SHP77 treated with DMSO at 0.1 percent for 48 hours (cell line): ENCODE results near the gene FRMD5.
A peak's percentile ranks its signal among the peaks of the same experiment; 100 is the strongest.
"Not testable (repeated sequence)": the region's sequence is repeated elsewhere in the genome, so short reads cannot be mapped to it uniquely, and the experiment has no call there.

Experiments used
- DNase-seq: peaks from one replicate; lab custom pipeline; 2025; lab: John Stamatoyannopoulos, UW

Gene FRMD5

DNA sequence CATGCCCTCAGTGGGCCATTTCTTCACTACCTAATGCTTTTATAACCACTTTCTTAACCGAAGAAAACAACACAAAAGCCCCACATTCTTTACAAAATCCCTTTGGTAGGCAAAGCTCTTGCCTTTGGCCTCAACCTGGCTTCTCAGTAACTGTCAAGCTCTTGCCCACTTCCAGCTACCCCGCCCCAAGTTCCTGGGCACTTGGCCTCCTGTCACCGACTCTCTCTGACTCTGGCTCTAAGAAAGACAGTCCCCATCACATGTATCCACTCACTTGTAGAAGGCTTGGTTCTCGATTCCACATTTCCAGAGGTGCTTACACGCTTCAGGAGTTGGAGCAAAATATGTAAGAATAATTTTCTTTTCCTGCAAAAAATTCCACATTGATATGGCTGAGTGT is 307.2 kb downstream of the FRMD5 start:
- no peak for DNase-seq

DNA sequence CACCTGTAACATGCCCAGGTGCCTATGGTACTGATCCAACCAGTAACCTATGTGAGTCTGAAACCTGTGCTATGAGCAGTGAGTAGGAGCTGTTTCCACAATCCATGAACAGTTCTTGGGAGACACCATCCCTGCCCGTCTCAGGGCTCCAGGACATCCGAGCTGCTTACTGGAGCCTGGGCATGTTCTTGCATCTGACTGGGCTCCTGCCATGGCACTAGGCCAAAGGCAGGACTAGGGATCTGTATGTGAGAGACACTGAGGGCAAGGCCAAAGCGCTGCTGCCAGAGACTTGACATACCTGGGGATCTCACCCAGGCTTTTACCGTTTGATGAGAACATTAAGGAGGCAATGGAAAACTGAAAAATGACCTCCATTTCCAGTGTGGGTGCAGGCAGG is 308.5 kb downstream of the FRMD5 start:
- no peak for DNase-seq

DNA sequence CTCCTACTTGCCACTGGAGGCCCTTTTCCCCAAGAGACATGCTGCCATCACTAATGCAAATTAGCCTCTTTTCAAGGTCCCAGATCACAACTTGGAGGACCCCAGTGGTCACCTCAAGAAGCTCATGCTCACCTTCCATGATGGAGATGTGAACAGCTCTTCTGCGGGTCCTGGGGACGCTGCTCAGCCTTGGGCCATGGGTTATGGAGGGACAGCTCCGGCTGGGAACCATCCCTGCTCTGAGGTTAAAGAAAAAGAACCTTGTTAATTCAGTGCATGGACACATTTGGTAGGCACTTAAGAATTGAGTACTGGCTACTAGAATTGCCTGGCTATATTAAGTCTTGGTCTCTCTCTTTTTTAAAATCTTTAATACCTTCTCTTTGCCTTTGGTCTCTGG is 311.5 kb downstream of the FRMD5 start:
- no peak for DNase-seq

DNA sequence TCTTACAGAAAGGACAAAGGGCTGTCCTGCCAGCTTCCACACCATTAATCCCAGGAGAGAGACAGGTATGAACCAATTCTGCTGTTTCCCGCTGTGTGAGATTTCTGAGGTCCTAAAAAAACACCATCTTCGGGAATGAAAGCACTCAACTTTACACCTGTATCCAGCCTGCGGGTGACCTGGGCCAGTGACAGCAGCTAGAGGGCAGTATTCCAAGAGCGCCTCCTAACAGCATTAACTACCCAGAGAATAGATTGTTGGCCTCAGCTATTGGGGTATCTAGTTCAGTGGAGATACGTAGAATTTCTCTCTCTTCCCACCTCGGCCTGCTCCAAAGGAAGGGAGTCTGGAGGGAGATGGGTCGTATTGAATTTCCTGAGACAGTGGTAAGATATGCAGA is 313.1 kb downstream of the FRMD5 start:
- peak; percentile 6 for DNase-seq

DNA sequence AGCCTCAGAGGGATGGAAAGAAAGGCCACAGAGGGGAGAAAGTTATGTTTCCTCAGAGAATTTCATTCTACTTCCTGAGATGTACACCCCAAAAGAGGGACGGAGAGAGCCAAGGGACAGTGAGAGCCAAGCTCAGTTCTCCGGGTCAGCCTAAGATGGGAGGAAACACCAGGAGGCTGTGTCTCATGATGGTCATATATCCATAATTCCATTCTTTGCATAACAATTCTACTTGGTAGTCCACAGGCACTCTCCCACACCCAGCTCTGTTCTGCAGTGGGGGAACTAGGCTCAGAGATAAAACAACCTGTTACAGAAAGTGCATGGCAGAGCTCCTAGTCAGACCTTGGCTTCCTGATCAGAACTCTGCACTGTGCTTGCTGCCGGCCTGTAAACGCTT is 313.8 kb downstream of the FRMD5 start:
- no peak for DNase-seq

DNA sequence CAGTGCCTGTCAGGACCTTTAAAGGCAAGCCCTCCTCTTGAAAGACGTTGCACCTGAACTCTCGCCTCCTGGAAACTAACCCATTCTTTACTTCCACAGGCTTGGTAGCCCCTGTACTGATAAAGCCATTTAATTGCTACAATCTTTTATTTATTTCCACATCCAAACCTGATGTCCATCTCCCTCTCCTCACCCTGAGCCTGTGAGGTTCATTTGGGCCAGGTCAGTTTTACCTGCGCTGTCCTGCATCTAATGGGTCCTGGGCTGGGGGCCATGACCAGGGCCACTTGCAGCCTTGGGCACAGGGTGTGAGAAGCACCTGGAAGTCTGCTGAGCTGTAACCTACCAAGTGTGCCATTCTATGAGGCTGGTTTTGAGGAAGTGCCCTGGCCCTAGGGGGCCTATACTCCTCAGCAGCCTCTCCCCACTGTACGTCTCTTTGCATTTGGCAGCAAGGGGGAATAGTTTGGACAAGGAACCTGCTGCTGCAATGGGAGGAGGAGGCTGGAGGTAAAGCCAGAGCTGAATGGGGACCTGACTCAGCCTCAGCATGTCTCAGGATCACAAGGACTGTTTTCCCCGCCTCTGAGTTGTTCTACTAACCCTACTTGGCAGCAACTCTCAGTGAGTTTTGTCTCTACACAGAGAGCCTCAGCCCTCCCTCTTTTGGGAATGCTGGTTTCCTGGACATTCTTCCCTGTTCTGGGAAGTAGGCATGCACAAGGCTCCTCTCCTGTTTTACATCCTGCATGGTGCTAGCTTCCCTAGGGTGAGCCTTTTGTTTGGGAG is 314.5 kb downstream of the FRMD5 start:
- no peak for DNase-seq

DNA sequence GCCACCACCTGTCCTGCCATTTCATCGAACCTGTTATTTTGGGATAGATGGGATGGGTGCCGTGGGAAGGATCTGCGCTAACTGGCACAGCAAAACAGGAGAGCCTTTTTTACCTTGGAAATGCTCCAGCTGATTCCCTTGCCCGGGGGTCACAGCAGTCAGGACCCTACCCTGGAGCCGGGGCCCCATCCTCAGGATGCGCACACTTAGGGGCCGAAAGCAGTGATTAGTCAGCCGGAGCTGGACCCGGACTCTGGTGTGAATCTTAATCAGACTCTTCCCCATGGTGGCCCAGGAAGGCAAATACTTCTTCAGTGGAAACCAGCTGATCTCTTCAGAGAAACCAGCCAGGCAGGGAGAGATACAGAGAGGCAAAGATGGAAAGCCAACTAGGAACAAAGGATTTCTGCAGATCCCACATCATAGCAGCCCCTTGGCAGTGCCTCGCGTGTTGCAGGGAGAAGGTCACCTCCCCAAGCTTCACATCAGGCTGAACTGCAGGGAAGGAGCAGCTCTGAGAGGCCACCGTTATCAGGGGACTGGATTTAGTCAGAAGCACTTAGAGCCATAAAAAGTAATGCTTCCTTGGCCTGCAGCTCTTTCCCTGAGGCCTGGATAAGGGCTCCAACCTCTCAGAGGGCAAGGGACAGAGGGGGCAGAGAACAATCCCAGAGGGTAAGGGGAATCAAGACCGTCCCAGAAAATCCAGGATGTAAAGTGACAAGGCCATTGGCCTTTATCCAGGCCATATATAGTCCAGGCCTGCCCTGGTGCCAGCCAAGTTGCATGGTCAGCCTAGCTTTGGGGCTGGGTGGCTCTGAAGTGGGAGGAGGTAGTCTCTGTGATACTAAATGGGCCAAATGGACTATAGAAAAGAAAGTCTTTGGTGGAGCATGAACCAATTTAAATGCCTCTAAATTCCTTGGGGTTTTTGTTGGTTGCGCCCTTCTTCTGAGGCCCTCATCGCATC is 315.4 kb downstream of the FRMD5 start:
- no peak for DNase-seq

DNA sequence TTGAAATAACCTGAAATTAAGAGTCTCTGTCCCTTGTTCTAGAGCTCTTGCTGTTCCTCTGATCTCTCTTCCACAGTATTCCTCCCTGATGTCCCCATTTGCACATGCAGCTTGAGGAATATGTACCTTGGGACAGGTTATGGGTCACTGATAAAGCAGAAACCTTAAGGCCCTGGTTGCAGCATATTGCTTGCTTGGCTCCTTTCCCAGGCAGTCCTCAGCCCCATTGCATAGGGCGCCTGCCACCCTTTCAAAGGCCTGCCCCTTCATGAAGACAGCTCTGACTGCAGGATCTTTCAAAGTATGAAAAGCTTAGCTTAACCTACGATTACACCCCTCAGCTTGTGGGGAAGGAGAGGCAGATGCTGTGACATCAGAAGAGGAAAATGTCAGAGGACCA is 316.6 kb downstream of the FRMD5 start:
- no peak for DNase-seq

DNA sequence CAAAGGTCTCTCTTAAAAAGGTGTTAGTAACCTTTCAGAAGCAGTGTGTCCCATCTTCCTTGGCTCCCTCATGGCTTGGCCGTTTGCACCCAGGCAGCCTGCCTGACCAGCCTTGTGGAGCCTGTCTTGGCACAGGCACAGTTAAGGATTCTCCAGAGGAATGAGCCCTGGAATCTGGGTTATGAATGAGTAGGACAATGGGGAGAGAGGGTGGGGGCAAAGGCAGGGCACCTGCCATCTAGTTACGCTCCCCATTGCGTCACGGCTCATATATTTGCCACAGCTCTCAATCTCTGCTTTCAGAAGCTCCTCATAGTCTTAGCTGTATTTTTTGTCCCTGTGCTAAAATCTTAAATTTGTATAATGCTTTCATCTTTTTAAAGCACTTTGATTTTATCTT is 317.7 kb downstream of the FRMD5 start:
- DNase-seq = no peak

DNA sequence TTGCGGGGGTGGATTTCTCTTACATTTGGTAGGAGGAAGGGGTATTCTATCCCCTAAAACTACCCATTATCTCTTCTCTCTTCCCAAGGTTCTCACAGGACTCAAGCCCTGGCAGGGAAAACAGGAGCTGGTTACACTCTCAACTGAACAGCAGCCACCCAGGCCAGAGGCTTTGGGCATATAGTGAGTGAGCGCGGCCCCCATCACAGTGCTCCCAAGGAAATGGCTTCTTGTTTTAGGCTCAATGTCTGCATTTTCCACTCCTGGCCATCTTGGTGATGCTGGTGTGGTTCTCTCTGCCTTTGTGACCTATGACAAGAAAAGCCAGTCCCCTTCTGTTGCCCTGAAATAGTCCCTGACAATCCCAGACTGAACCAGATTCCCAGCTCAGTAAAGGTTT is 318.2 kb downstream of the FRMD5 start:
- DNase-seq = no peak

DNA sequence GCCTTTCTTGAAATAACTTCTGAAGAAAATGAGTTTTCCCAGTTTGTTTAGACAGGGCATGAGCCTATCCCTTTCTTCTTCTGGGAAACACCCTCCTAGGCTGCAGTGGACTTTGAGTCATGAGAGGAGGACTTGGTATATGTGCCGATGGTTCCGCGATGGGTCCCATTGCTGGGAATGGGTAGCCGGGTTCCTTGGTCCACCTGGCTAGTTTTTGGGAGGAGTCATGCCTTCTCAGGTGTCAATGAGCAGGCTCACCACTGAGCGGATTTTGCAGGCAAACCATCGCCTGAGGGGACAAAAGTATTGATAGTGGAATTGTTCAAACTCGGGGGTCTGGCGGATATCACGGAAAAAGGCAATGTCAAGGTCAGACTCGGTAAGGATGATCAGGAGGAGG is 321.4 kb downstream of the FRMD5 start:
- no peak for DNase-seq

DNA sequence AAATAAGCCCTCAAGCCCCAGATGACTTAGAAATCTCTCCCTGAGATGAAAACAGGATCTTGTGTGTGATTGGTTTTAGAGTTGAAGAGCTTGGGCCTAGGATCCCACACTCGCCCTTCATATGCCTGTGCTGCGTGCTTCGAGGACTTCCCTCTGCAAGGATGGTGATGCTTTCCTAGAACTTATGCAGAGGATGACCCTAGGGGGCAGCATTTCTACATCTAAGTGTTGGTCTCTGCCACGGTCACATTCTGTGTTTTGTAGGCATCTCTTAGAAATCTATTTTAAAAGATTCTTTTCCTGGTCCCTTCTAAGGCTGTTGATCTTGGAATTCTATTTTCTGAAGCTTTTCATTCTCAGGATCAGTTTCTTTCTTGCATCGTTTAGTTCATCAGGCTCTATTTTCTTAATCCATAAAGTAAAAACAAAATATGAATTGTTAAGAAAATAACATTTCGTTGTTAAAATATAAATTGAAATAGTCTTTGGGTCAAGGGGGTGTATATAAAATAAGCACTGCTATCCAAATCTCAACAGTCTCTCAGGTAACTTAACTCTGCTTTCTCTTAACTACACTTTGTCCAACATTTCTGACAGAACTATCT is 322.6 kb downstream of the FRMD5 start:
- DNase-seq = peak; percentile 12

DNA sequence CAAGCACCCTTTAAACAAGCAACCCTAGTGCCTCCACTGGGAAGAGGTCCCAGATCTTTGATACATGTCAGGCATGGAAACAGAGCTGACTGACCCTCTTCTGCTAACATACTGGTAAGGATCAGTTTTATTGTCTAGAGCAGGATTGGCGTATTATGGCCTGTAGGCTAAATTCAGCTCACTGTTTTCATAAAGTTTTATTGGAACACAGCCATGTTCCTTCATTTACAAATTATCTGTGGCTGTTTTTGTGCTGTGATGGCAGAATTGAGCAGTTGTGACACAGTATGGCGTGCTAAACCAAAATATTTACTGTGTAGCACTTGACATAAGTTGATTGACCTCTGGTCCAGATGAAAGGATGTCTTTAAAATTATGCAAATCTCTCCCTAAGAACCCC is 323.2 kb downstream of the FRMD5 start:
- no peak for DNase-seq

DNA sequence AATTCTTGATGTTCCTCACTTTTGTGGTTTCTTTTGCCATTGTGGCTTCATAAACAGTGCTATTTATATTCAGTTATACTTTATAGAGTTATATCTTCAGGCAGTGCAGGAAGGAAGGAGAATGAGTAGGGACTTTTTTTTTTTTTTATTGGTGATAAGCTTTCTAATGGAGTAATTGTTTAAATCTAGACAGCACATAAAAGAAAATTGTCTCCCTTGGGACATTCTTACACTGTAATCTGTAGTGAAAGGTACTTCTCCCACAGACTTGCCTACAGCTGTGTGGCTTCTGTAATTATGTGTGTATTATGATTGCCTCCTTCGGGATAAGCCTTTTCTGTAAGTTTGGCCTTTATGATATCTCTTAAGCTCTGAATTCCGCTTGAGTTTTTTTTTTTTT is 326.7 kb downstream of the FRMD5 start:
- DNase-seq = no peak

DNA sequence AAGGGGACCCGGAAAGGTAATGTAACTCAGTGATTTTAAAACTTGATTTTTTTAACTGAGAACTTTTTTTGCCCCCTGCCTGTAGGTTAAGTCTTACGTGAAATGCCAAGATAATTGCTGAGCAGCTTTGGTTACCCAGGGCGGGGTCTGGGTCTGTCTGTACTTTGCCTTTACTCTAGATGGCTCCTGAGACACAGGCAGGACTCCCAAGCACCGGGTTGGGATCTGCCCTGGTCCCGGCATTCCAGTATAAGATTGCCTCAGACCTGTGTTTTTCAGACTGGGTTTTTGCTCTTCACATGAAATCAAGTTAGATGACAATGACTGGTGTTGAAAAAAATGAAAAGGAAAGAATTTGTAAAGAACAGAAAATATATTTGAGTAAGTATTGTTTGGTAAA is 328.0 kb downstream of the FRMD5 start:
- no peak for DNase-seq

DNA sequence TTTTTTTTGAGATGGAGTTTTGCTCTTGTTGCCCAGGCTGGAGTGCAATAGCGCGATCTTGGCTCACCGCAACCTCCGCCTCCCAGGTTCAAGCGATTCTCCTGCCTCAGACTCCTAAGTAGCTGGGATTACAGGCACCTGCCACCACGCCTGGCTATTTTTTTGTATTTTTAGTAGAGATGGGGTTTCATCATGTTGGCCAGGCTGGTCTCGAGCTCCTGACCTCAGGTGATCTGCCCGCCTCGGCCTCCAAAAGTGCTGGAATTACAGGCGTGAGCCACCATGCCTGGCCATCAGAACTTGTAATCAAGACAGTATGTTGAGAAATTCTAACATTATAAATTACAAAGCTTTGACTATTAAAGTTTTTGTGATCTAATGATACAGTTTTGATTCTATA is 328.4 kb downstream of the FRMD5 start:
- DNase-seq = not testable (repeated sequence)

DNA sequence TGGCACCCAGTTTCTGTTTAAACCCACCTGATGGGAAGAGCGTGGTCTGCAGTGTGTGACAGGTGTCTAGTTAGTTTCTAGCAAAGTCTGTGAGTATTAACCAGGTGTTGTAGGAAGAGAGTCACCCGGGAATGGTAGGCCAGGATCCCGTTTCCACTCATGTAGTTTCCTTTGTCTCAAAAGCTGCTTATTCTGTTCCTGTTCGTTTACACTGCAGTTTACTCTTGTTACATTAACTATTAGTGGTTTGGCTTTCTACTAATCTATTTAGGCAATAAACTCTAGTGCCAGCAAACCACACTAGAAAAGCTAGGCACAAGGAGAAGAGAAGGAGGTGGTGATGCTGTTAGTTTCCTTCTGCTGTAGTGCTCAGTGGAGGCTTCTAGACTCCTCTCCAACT is 335.5 kb downstream of the FRMD5 start:
- DNase-seq = no peak

DNA sequence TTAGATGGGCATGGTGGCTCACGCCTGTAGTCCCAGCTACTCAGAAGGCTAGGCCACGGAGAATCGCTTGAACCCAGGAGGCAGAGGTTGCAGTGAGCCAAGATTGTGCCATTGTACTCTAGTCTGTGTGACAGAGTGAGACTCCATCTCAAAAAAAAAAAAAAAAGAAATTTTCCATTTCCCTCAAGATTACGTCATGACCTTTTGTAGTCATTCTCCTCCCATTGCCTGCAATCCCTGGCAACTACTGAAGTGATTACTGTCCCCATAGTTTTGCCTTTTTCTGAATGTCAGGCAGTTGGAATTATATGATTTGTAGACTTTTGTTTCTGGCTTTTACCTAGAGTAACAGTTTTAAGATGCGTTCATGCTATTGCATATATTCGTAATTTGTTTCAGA is 340.3 kb downstream of the FRMD5 start:
- DNase-seq = no peak

DNA sequence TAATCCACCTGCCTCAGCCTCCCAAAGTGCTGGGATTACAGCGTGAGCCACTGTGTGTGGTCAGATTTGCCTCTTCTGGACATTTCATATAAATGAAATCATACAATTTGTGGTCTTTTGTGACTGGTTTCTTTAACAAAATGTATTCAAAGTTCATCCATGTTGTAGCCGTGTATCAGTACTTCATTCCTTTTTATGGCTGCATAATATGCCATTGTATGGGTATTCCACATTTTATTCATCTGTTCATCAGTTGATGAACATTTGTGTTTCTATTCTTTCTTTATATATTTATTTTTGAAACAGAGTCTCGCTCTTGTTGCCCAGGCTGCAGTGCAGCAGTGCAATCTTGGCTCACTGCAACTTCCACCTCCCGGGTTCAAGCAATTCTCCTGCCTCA is 342.5 kb downstream of the FRMD5 start:
- no peak for DNase-seq

DNA sequence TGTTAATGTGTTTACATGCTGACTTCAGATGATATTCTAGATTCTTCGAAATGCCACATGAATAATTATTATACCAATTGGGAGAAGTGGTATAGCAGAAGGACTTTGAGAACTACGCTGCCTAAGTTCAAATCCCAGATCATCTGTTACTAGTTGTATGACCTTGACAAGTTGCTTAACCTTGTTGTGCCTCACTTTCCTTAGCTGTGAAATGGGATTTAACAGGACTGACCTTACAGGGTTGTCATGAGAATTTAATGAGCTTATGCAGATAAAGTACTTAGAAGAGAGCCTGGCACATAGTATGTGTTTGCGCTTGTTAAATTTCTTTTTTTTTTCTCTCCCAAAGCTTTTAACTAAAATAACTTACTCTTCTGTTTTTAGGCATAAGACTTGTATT is 343.8 kb downstream of the FRMD5 start:
- no peak for DNase-seq

DNA sequence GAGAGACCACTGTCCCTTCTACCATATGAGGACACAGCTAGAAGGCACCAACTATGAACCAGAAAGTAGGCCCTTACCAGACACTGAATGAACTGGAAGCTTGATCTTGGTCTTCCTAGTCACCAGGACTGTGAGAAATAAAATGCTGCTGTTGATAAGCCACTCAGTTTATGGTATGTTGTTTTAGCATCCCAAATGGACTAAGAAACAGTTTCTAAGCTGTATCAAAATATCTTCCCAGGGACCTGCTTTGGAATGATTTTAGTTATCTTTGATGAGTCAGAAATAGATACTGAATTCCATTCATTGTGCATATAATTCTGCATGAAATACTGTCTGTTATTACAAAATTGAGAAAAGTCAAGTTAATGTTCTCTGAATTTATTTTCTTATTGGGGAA is 349.6 kb downstream of the FRMD5 start:
- no peak for DNase-seq

DNA sequence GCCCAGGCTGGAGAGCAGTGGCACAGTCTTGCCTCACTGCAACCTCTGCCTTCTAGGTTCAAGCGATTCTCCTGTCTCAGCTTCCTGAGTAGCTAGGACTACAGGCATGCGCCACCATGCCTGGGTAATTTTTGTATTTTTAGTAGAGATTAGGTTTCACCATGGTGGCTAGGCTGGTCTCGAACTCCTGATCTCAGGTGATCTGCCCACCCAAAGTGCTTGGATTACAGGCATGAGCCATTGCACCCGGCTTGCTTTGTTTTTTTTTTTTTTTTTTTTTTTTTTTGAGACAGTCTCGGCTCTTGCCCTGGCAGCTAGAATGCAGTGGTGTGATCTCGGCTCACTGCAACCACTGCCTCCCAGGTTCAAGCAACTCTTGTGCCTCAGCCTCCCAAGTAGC is 362.6 kb downstream of the FRMD5 start:
- not testable (repeated sequence) for DNase-seq

DNA sequence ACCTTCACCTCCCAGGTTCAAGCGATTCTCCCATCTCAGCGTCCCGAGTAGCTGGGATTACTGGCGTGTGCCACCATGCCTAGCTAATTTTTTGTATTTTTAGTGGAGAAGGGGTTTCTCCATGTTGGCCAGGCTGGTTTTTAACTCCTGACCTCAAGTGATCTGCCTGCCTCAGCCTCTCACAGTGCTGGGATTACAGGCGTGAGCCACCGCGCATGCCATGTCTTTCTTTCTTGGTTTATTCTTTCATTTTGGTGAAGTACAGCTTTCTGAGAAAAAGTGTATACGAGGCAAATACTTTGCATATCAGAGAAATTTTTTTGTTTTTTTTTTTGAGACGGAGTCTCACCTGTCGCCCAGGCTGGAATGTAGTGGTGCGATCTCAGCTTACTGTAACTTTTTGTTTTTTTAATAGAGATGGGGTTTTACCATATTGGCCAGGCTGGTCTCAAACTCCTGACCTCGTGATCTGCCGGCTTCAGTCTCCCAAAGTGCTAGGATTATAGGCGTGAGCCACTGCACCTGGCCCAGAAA is 363.5 kb downstream of the FRMD5 start:
- DNase-seq = not testable (repeated sequence)
